Measurements from ENCODE around the gene CTTNBP2. TPM values are rescaled to one million over a fixed set of nuclear protein-coding genes. Genes with fewer than 3 reads are reported as not detected.

CTTNBP2 gene
- polyA plus RNA-seq, 1 donor from 2014 or later, result 53.5 TPM

DNA sequence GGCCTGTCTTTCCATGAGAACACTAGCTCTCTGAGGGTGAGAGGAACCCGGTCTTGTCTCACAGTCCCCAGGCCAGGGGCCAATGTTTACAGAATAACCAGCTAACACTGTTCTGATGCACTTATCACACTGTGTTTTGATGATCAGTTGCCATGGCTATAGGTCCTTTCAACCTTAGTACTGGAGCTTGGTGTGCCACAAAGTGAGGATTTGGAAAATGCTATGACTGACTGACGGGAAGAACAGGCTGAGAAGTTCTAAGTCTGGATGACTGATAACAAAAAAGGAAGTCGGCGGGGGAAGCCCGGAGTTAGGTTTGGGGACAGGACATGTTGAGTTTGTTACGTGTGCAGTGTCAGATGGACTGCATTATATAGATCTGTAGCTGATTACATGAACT, 141.8 kb downstream of the CTTNBP2 start:
- TF ChIP-seq POLR2AphosphoS5 (IDR thresholded peaks at IDR 0.05) (no peak), EZH2 (IDR thresholded peaks at IDR 0.05; ENCODE audit: borderline replicate concordance, insufficient read depth, low read length, poor library complexity, severe bottlenecking) (no peak)
- no peaks in the 10 kb centered on the region for H3K9me2 ChIP-seq (ENCODE audit: insufficient read depth, low read length)
- H3K27ac ChIP-seq (ENCODE audit: low read length), result no peak overlapping the region
- no peak overlapping the region for H2AFZ ChIP-seq (ENCODE audit: low read depth, low read length)
- H3K4me3 ChIP-seq (ENCODE audit: low read length), result no peak overlapping the region
- no peaks in the 10 kb centered on the region for H3K27me3 ChIP-seq (ENCODE audit: insufficient read depth, low read depth, low read length)
- no peaks in the 10 kb centered on the region for H3K79me2 ChIP-seq (replicated peaks; ENCODE audit: insufficient read depth, low read length)
- no peak overlapping the region for H3K4me2 ChIP-seq (ENCODE audit: low read length)
- H3K36me3 ChIP-seq (ENCODE audit: insufficient read depth, low read length), result peaks cover 20% of the 10 kb centered on the region
- H4K20me1 ChIP-seq (ENCODE audit: insufficient read depth), result no peaks in the 10 kb centered on the region
- H3F3A ChIP-seq (ENCODE audit: insufficient read depth, low read length, poor library complexity, severe bottlenecking), result no peaks in the 10 kb centered on the region
- no peak overlapping the region for H3K9ac ChIP-seq (ENCODE audit: low read length)
- H3K9me3 ChIP-seq (ENCODE audit: low read length), result no peaks in the 10 kb centered on the region

DNA sequence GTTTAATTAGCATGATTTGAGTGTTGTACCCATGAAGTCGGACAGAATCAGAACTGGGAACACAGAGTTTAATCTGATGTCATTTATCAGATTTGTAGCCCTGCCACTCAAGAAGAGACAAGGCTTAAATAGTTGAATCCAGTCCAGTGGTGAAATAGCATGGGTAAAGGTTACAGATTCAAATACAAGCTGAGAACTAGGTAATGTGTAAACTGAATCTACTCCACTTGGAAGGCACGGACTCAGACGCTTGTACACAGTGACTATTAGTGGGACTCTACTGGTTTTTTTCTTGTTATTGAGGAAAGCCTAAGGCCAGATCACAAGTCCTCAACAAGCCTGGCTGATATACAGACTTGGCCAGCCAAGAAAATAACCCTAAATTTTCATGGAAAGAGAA, 142.9 kb downstream of the CTTNBP2 start:
- no peaks in the 10 kb centered on the region for H3K9me2 ChIP-seq (ENCODE audit: insufficient read depth, low read length)
- no peaks in the 10 kb centered on the region for H3K79me2 ChIP-seq (replicated peaks; ENCODE audit: insufficient read depth, low read length)
- no peak overlapping the region for H3K4me2 ChIP-seq (ENCODE audit: low read length)
- TF ChIP-seq EP300 (conservative IDR thresholded peaks at IDR 0.05; ENCODE audit: poor library complexity, severe bottlenecking) (no peak), SMC3 (conservative IDR thresholded peaks at IDR 0.05; ENCODE audit: poor library complexity) (no peak), POLR2AphosphoS5 (IDR thresholded peaks at IDR 0.05) (no peak), TAF1 (IDR thresholded peaks at IDR 0.05; ENCODE audit: low read depth) (no peak), MXI1 (conservative IDR thresholded peaks at IDR 0.05; ENCODE audit: poor library complexity, severe bottlenecking) (no peak), RAD21 (conservative IDR thresholded peaks at IDR 0.05) (no peak), EZH2 (IDR thresholded peaks at IDR 0.05; ENCODE audit: borderline replicate concordance, insufficient read depth, low read length, poor library complexity, severe bottlenecking) (no peak)
- TF ChIP-seq, protein P1, sequence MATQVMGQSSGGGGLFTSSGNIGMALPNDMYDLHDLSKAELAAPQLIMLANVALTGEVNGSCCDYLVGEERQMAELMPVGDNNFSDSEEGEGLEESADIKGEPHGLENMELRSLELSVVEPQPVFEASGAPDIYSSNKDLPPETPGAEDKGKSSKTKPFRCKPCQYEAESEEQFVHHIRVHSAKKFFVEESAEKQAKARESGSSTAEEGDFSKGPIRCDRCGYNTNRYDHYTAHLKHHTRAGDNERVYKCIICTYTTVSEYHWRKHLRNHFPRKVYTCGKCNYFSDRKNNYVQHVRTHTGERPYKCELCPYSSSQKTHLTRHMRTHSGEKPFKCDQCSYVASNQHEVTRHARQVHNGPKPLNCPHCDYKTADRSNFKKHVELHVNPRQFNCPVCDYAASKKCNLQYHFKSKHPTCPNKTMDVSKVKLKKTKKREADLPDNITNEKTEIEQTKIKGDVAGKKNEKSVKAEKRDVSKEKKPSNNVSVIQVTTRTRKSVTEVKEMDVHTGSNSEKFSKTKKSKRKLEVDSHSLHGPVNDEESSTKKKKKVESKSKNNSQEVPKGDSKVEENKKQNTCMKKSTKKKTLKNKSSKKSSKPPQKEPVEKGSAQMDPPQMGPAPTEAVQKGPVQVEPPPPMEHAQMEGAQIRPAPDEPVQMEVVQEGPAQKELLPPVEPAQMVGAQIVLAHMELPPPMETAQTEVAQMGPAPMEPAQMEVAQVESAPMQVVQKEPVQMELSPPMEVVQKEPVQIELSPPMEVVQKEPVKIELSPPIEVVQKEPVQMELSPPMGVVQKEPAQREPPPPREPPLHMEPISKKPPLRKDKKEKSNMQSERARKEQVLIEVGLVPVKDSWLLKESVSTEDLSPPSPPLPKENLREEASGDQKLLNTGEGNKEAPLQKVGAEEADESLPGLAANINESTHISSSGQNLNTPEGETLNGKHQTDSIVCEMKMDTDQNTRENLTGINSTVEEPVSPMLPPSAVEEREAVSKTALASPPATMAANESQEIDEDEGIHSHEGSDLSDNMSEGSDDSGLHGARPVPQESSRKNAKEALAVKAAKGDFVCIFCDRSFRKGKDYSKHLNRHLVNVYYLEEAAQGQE (IDR thresholded peaks at IDR 0.05; ENCODE audit: borderline replicate concordance), result no peak
- TF ChIP-seq, protein P2, sequence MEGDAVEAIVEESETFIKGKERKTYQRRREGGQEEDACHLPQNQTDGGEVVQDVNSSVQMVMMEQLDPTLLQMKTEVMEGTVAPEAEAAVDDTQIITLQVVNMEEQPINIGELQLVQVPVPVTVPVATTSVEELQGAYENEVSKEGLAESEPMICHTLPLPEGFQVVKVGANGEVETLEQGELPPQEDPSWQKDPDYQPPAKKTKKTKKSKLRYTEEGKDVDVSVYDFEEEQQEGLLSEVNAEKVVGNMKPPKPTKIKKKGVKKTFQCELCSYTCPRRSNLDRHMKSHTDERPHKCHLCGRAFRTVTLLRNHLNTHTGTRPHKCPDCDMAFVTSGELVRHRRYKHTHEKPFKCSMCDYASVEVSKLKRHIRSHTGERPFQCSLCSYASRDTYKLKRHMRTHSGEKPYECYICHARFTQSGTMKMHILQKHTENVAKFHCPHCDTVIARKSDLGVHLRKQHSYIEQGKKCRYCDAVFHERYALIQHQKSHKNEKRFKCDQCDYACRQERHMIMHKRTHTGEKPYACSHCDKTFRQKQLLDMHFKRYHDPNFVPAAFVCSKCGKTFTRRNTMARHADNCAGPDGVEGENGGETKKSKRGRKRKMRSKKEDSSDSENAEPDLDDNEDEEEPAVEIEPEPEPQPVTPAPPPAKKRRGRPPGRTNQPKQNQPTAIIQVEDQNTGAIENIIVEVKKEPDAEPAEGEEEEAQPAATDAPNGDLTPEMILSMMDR (IDR thresholded peaks at IDR 0.05; ENCODE audit: poor library complexity, severe bottlenecking), result no peak
- H2AFZ ChIP-seq (ENCODE audit: low read depth, low read length), result no peak overlapping the region
- H3K36me3 ChIP-seq (ENCODE audit: insufficient read depth, low read length), result peaks cover 20% of the 10 kb centered on the region
- no peaks in the 10 kb centered on the region for H3K9me3 ChIP-seq (ENCODE audit: low read length)
- no peak overlapping the region for H3K4me3 ChIP-seq (ENCODE audit: low read length)
- H4K20me1 ChIP-seq (ENCODE audit: insufficient read depth), result no peaks in the 10 kb centered on the region
- H3K27me3 ChIP-seq (ENCODE audit: insufficient read depth, low read depth, low read length), result no peaks in the 10 kb centered on the region
- H3F3A ChIP-seq (ENCODE audit: insufficient read depth, low read length, poor library complexity, severe bottlenecking), result no peaks in the 10 kb centered on the region
- H3K9ac ChIP-seq (ENCODE audit: low read length), result no peak overlapping the region
- H3K27ac ChIP-seq (ENCODE audit: low read length), result no peak overlapping the region
